ENCODE data around the gene FEM1A.
"Not testable (repeated sequence)": the region's sequence is repeated elsewhere in the genome, so short reads cannot be mapped to it uniquely, and the experiment has no call there.

FEM1A gene

DNA sequence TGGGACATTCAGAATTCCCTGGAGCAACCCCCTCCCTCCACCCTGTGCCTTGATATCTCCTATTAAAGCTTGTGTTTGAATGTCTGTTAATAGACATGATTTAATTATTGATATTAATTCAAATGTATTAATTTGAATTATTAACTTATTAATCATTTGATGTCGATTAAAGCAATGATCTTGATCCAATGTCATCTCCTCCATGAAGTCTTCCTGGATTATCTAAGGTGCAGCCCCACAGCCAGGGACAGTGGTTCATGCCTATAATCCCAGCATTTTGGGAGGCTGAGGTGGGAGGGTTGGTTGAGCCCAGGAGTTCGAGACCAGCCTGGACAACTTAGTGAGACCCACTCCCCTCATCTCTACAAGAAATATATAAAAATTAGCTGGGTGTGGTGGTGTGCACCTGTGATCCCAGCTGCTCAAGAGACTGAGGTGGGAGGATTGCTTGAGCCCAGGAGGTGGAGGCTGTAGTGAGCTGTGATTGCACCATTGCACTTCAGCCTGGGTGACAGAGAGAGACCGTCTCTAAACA is 9.6 kb downstream of the FEM1A start:
- Histone ChIP-seq H3K9me3 (ENCODE audit: control insufficient read depth in 1 of 2, low read length in 2 of 2) (no peaks in the 10 kb centered on the region), H3K27me3 (ENCODE audit: low read depth, low read length) (no peaks in the 10 kb centered on the region), H3K36me3 (ENCODE audit: control insufficient read depth in 1 of 2, insufficient read depth in 2 of 2, low read length in 2 of 2) (peaks cover 5 to 6% of the 10 kb centered on the region in 2 donors), H3K27ac (ENCODE audit: low read length) (no peak overlapping the region), H3K4me1 (ENCODE audit: control insufficient read depth in 1 of 2, insufficient read depth in 2 of 2, low read length in 2 of 2) (peaks cover 0 to 3% of the 10 kb centered on the region in 2 donors), H3K4me3 (ENCODE audit: low read depth in 1 of 2, low read length in 2 of 2) (no peak overlapping the region)

DNA sequence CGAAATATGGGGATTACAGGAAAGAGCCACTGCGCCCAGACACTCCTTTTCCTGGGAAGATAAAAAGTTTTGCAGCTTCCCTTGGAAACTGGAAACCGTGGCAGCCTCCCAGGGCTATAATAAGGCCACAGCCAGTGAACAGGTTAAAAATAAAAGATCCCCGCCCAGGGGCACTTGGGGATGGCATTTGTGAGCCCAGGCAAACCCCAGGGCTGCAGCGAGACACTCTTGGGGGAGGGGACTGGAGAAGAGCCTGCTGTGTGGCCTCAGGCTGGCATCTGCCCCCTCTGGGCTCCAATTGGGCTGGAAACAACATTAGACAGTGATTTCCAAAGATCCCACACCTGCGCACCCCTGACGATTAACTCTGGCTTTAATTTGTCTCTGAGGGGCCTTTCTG is 11.2 kb downstream of the FEM1A start:
- H3K4me3 ChIP-seq (ENCODE audit: low read depth in 1 of 2, low read length in 2 of 2) = no peak overlapping the region
- no peaks in the 10 kb centered on the region for H3K9me3 ChIP-seq (ENCODE audit: control insufficient read depth in 1 of 2, low read length in 2 of 2)
- H3K27me3 ChIP-seq (ENCODE audit: low read depth, low read length) = no peaks in the 10 kb centered on the region
- H3K27ac ChIP-seq (ENCODE audit: low read length) = no peak overlapping the region
- H3K4me1 ChIP-seq (ENCODE audit: control insufficient read depth in 1 of 2, insufficient read depth in 2 of 2, low read length in 2 of 2) = no peaks in the 10 kb centered on the region
- H3K36me3 ChIP-seq (ENCODE audit: control insufficient read depth in 1 of 2, insufficient read depth in 2 of 2, low read length in 2 of 2) = no peaks in the 10 kb centered on the region

DNA sequence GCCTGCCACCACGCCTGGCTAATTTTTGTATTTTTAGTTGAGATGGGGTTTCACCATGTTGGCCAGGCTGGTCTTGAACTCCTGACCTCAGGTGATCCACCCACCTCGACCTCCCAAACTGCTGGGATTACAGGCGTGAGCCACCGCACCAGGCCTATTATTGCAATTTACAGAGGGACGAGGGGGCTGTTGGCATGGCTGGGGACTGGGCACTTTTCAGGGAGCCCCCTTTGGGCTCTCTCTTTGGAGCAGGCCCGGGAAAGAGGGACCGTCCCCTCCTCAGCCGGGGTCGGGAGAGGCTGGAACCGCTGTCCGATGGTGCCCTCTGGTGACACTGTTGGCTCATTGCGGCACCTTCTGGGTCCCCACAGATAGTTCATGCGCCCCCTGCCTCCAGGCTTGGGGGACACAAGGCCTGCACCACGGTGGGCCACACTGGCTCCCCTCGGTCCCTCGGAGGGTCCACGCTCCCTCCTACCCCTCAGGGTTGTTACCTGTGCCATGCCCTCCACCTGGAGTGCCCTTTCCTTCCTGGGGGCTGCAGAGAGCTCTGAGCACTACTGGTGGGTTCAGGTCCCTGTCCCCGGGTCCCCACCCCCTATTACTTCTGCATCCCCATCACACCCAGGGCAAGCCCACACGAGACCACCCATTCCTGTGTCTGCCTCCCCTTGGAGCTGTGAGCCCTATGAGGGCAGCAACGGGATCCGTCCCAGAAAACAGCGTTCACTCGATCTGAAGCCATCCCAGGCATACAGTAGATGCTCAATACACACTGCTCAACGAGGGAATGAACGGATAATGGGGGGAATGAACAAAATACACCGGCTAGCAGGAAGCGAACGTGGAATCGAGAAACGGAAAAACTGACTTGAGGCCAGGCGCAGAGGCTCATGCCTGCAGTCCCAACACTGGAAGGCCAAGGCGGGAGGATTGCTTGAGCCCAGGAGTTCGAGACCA is 12.5 kb downstream of the FEM1A start:
- Histone ChIP-seq H3K27me3 (ENCODE audit: low read depth, low read length) (no peaks in the 10 kb centered on the region), H3K27ac (ENCODE audit: low read length) (no peak overlapping the region), H3K36me3 (ENCODE audit: control insufficient read depth in 1 of 2, insufficient read depth in 2 of 2, low read length in 2 of 2) (no peaks in the 10 kb centered on the region)

DNA sequence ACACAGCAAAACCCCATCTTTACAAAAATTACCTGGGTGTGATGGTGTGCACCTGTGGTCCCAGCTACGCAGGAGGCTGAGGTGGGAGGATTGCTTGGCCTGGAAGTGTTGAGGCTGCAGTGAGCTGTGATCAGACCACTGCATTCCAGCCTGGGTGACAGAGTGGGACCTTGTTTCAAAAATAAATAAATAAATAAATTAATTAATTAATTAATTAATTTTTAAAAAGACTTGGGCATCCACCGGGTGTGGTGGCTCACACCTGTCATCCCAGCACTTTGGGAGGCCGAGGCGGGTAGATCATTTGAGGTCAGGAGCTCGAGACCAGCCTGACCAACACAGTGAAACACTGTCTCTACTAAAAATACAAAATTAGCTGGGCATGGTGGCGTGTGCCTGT is 13.6 kb downstream of the FEM1A start:
- H3K4me3 ChIP-seq (ENCODE audit: low read depth in 1 of 2, low read length in 2 of 2); H3K36me3 ChIP-seq (ENCODE audit: control insufficient read depth in 1 of 2, insufficient read depth in 2 of 2, low read length in 2 of 2); H3K27ac ChIP-seq (ENCODE audit: low read length); H3K27me3 ChIP-seq (ENCODE audit: low read depth, low read length); H3K9me3 ChIP-seq (ENCODE audit: control insufficient read depth in 1 of 2, low read length in 2 of 2); H3K4me1 ChIP-seq (ENCODE audit: control insufficient read depth in 1 of 2, insufficient read depth in 2 of 2, low read length in 2 of 2): not testable (repeated sequence)

More for the DNA sequence above, 12.5 kb downstream of the FEM1A start:
- Histone ChIP-seq H3K4me3 (ENCODE audit: low read depth in 1 of 2, low read length in 2 of 2) (no peak overlapping the region), H3K4me1 (ENCODE audit: control insufficient read depth in 1 of 2, insufficient read depth in 2 of 2, low read length in 2 of 2) (no peaks in the 10 kb centered on the region), H3K9me3 (ENCODE audit: control insufficient read depth in 1 of 2, low read length in 2 of 2) (no peaks in the 10 kb centered on the region)

DNA sequence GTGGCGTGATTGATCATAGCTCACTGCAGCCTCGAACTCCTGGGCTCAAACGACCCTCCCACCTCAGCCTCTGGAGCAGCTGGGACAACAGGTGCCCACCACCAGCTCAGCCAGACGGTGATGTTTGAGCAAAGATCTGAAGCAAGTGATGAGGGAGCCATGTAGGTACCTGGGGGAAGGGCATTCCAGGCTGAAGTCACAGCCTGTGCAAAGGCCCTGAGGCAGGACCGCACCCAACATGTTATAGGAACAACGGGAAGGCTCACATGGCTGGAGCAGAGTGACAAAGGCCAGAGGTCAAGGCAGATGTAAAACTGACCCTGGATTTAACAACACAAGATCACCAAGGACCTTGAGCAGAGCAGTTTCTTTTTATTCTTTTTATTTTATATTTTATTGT is 14.8 kb downstream of the FEM1A start:
- Histone ChIP-seq H3K4me1 (ENCODE audit: control insufficient read depth in 1 of 2, insufficient read depth in 2 of 2, low read length in 2 of 2) (no peaks in the 10 kb centered on the region), H3K9me3 (ENCODE audit: control insufficient read depth in 1 of 2, low read length in 2 of 2) (no peaks in the 10 kb centered on the region), H3K27me3 (ENCODE audit: low read depth, low read length) (no peaks in the 10 kb centered on the region), H3K4me3 (ENCODE audit: low read depth in 1 of 2, low read length in 2 of 2) (no peak overlapping the region), H3K27ac (ENCODE audit: low read length) (no peak overlapping the region), H3K36me3 (ENCODE audit: control insufficient read depth in 1 of 2, insufficient read depth in 2 of 2, low read length in 2 of 2) (no peaks in the 10 kb centered on the region)

DNA sequence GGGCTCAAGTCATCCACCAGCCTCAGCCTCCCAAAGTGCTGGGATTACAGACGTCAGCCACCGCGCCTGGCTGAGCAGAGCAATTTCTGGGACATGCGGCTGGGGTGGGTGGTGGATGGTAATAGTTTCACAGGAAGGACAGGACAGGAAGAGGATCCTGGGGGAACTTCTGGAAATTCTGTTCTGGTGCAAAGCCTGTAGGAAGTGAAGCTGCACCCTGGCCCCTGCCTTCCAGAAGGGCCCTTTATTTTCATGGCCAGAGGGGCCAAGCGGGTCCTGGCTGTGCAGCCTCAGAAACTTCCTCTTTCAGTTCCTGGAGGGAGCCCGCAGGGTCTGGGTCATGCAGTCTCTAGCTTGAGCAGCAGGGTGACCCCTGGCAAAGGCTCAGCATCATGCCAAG is 15.7 kb downstream of the FEM1A start:
- Histone ChIP-seq H3K4me1 (ENCODE audit: control insufficient read depth in 1 of 2, insufficient read depth in 2 of 2, low read length in 2 of 2) (no peaks in the 10 kb centered on the region), H3K27me3 (ENCODE audit: low read depth, low read length) (no peaks in the 10 kb centered on the region), H3K36me3 (ENCODE audit: control insufficient read depth in 1 of 2, insufficient read depth in 2 of 2, low read length in 2 of 2) (no peaks in the 10 kb centered on the region), H3K4me3 (ENCODE audit: low read depth in 1 of 2, low read length in 2 of 2) (no peak overlapping the region), H3K9me3 (ENCODE audit: control insufficient read depth in 1 of 2, low read length in 2 of 2) (no peaks in the 10 kb centered on the region), H3K27ac (ENCODE audit: low read length) (no peak overlapping the region)

DNA sequence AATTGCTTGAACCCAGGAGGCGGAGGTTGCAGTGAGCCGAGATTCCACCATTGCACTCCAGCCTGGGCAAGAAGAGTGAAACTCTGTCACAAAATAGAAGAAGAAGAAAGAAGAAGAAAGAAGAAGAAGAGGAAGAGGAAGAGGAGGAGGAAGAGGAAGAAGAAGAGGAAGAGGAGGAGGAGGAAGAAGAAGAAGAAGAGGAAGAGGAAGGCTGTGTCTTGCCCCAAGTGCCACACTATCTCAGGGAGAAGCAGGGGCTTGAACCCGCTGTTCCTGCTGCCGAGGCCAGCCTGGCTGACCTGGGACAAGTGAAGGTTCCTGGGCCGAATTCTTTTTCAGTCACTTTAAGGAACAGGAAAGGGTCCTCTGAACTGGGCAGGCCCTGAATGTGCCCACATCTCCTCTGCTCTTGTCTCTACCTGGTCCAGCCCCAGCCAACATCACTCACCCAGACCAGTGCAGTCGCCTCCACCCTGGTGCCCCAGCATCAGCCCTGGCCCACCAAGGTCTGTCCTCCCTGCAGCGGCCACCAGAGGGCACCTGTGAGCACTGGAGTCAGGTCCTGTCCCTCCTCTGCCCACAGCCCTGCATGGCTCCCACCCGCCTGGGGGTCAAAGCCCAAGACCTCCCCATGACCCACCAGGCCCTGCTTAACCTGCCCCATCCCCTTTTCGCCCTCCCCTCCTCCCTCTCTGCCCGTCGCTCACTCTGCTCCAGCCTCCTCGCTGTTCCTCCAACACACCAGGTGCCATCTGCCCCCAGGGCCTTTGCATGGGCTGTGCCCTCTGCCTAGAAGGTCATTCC is 20.0 kb downstream of the FEM1A start:
- Histone ChIP-seq H3K9me3 (ENCODE audit: control insufficient read depth in 1 of 2, low read length in 2 of 2) (no peaks in the 10 kb centered on the region), H3K27ac (ENCODE audit: low read length) (no peak overlapping the region), H3K4me1 (ENCODE audit: control insufficient read depth in 1 of 2, insufficient read depth in 2 of 2, low read length in 2 of 2) (peaks cover 0 to 5% of the 10 kb centered on the region in 2 donors), H3K4me3 (ENCODE audit: low read depth in 1 of 2, low read length in 2 of 2) (no peak overlapping the region), H3K36me3 (ENCODE audit: control insufficient read depth in 1 of 2, insufficient read depth in 2 of 2, low read length in 2 of 2) (peaks cover 0 to 3% of the 10 kb centered on the region in 2 donors), H3K27me3 (ENCODE audit: low read depth, low read length) (no peaks in the 10 kb centered on the region)

DNA sequence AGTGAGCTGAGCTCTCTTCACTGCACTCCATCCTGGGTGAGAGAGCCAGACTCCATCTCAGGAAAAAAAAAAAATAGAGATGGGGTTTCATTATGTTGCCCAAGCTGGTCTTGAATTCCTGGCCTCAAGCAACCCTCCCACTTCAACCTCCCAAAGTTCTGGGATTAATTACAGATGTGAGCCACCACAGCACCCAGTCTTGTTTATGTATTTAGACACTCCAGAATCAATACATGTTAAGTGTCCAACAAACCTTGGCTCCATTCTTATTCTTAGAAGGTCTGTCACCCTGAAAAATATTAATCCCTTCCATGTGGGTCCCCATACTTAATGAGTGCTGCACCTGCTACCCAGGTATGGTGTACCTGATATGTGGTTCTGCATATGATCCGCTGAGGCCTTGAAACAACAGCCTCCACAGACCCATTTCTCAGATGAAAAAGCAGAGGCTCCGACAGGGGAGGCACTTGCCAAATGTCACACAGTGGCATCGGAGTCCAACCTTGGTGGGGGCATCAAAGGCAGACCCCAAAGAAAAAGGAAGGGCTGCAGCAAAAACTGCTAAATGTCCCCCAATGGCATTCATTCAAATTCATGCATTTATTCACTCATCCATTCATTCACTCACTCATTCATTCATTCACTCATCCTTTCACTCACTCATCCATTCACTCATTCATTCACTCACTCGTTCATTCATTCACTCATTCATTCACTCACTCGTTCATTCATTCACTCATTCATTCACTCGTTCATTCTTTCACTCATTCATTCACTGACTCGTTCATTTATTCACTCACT is 23.3 kb downstream of the FEM1A start:
- H3K4me1 ChIP-seq (ENCODE audit: control insufficient read depth in 1 of 2, insufficient read depth in 2 of 2, low read length in 2 of 2) = peaks cover 0 to 5% of the 10 kb centered on the region in 2 donors
- no peaks in the 10 kb centered on the region for H3K27me3 ChIP-seq (ENCODE audit: low read depth, low read length)
- H3K4me3 ChIP-seq (ENCODE audit: low read depth in 1 of 2, low read length in 2 of 2) = peak overlapping the region; percentile 43 to 50
- no peaks in the 10 kb centered on the region for H3K9me3 ChIP-seq (ENCODE audit: control insufficient read depth in 1 of 2, low read length in 2 of 2)
- peaks cover 0 to 24% of the 10 kb centered on the region in 2 donors for H3K36me3 ChIP-seq (ENCODE audit: control insufficient read depth in 1 of 2, insufficient read depth in 2 of 2, low read length in 2 of 2)
- no peak overlapping the region for H3K27ac ChIP-seq (ENCODE audit: low read length)

DNA sequence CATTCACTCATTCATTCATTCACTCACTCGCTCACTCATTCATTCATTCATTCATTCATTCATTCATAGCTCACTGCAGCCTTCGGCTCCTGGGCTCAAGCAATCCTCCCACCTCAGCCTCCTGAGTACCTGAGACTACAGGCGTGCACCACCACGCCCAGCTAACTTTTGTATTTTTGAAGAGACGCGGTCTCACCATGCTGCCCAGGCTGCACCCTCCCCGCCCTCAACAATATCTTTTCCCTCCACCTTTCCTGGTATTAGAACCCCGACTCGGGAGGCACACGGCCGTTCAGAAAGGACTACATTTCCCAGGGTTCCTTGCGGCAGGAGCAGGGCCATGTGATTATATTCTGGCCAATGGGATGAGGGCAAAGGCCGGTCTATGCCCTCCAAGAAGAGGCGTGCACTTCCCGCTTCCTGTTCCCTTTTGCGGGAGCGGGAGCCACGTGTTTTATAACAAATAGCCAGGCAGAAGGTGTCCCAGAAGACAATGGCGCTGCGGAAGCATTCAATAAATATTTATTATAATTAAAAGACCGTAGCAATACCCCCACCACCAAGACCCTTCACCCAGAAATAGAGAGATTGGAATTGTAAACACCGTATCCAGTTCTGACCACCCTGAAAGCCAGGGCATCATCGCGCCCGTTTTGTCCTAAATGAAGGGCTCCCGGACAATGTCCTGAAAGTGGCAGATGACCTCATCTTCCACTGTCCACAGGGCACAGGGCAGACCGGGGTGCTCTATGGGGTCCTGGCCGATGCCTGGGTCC is 24.1 kb downstream of the FEM1A start:
- Histone ChIP-seq H3K4me1 (ENCODE audit: control insufficient read depth in 1 of 2, insufficient read depth in 2 of 2, low read length in 2 of 2) (peaks cover 0 to 5% of the 10 kb centered on the region in 2 donors), H3K4me3 (ENCODE audit: low read depth in 1 of 2, low read length in 2 of 2) (peak overlapping the region; percentile 43 to 50), H3K27ac (ENCODE audit: low read length) (peak overlapping the region; percentile 23), H3K27me3 (ENCODE audit: low read depth, low read length) (no peaks in the 10 kb centered on the region), H3K9me3 (ENCODE audit: control insufficient read depth in 1 of 2, low read length in 2 of 2) (no peaks in the 10 kb centered on the region), H3K36me3 (ENCODE audit: control insufficient read depth in 1 of 2, insufficient read depth in 2 of 2, low read length in 2 of 2) (peaks cover 0 to 24% of the 10 kb centered on the region in 2 donors)

DNA sequence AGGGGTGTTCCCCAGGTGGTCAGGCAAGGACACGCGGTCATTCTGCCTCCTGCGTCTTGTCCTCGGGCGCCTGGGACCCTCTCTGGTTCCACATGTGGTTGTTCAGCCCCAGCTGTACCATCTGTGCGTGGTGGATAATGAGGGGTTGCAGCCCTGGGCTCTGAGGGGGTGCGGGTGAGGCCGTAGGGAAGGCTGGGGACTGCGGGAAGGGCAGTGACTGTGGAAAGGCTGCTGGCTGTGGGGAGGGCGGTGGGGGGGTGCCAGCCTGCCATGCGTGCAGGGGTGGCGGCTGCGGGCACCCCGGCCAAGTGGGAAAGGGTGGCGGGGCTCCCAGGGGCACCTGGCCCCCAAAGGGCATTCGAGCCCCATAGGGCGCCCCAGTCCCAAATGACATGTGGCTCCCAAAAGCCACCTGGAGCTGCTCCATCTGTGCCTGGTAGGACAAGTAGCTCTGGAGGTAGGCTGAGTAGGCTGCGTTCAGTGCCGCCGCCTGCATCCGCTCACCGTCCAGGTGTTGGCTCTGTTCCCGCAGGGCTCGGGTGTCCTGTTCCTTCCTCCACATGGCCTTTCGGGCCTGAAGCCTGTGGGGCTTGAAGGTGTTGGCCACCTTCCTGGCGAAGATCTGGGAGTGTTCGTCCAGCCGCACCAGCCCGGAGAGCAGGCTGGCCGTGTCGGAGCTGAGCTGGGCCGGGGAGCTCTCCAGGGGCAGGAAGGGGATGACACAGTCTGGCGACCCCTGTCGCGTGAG is 24.8 kb downstream of the FEM1A start:
- Histone ChIP-seq H3K9me3 (ENCODE audit: control insufficient read depth in 1 of 2, low read length in 2 of 2) (no peaks in the 10 kb centered on the region), H3K36me3 (ENCODE audit: control insufficient read depth in 1 of 2, insufficient read depth in 2 of 2, low read length in 2 of 2) (peaks cover 0 to 24% of the 10 kb centered on the region in 2 donors), H3K4me3 (ENCODE audit: low read depth in 1 of 2, low read length in 2 of 2) (no peak overlapping the region), H3K4me1 (ENCODE audit: control insufficient read depth in 1 of 2, insufficient read depth in 2 of 2, low read length in 2 of 2) (peaks cover 0 to 5% of the 10 kb centered on the region in 2 donors), H3K27me3 (ENCODE audit: low read depth, low read length) (no peaks in the 10 kb centered on the region), H3K27ac (ENCODE audit: low read length) (peak overlapping the region; percentile 23)
